WTC11 (cell line): ENCODE results near the gene CRB2. TPM values are rescaled to one million over a fixed set of nuclear protein-coding genes. Genes with fewer than 3 reads are reported as not detected.
A peak's percentile ranks its signal among the peaks of the same experiment; 100 is the strongest.

Source experiments
- ATAC-seq: fragments of 200-7000 bp; cut with Tn5 transposase; 2 replicates; pipeline ENCODE4 v1.10.0; 2021; ENCODE audit warnings: mild to moderate bottlenecking, moderate library complexity
- CTCF ChIA-PET: fragments of 300-600 bp; sonication (Branson Sonifier 250); formaldehyde crosslinking; loops from one replicate; lab custom pipeline; 2021; ENCODE audit warnings: antibody characterized with exemption; lab: Charles Lee
- POLR2A ChIA-PET: fragments of 350-600 bp; sonication (Branson Sonifier 250); formaldehyde crosslinking; loops from one replicate; lab custom pipeline; 2021; ENCODE audit warnings: antibody characterized with exemption; lab: Charles Lee
- DNase-seq: peaks from one replicate; pipeline ENCODE4 v3.0.0; 2021; ENCODE audit warnings: low spot score
- H3K27ac Mint-ChIP-seq: 2 replicates; pipeline ENCODE4 v1.8.0; 2021; ENCODE audit warnings: mixed read lengths
- H3K27me3 Mint-ChIP-seq: 2 replicates; pipeline ENCODE4 v1.8.0; 2021; ENCODE audit warnings: low read depth, mild to moderate bottlenecking, moderate library complexity, mixed read lengths
- H3K36me3 Mint-ChIP-seq: 2 replicates; pipeline ENCODE4 v1.8.0; 2021; ENCODE audit warnings: mixed read lengths
- H3K4me1 Mint-ChIP-seq: 2 replicates; pipeline ENCODE4 v1.8.0; 2022; ENCODE audit warnings: mixed read lengths
- H3K4me3 Mint-ChIP-seq: 2 replicates; pipeline ENCODE4 v1.8.0; 2021; ENCODE audit warnings: mild to moderate bottlenecking, moderate library complexity, mixed read lengths
- H3K9me3 Mint-ChIP-seq: 2 replicates; pipeline ENCODE4 v1.8.0; 2021; ENCODE audit warnings: mixed read lengths
- E2F1 ChIP-seq: sonication (generic); formaldehyde crosslinking; IDR thresholded peaks from 2 replicates; pipeline ENCODE4 v1.8.0; 2022; ENCODE audit warnings: mild to moderate bottlenecking, missing genetic modification reagents
- EMX1 ChIP-seq: fragments of 250-450 bp; sonication (Bioruptor Pico); IDR thresholded peaks from 2 replicates; pipeline ENCODE4 v1.8.0; 2021; ENCODE audit warnings: mild to moderate bottlenecking
- FOXJ3 ChIP-seq: sonication (generic); formaldehyde crosslinking; IDR thresholded peaks from 2 replicates; pipeline ENCODE4 v1.9.0; 2021; ENCODE audit warnings: missing genetic modification reagents, mild to moderate bottlenecking, borderline replicate concordance
- FOXK1 ChIP-seq: sonication (generic); formaldehyde crosslinking; IDR thresholded peaks from 2 replicates; pipeline ENCODE4 v1.8.0; 2022; ENCODE audit warnings: mild to moderate bottlenecking, moderate library complexity, missing genetic modification reagents
- FOXP1 ChIP-seq: sonication (generic); formaldehyde crosslinking; IDR thresholded peaks from 2 replicates; pipeline ENCODE4 v1.8.0; 2022; ENCODE audit warnings: missing genetic modification reagents, mild to moderate bottlenecking, moderate library complexity, borderline replicate concordance
- GABPB1 ChIP-seq: sonication (generic); formaldehyde crosslinking; IDR thresholded peaks from 2 replicates; pipeline ENCODE4 v1.8.1; 2023; ENCODE audit warnings: mild to moderate bottlenecking, missing genetic modification reagents
- GTF2I ChIP-seq: fragments of 250-450 bp; sonication (Bioruptor Pico); conservative IDR thresholded peaks from 2 replicates; pipeline ENCODE4 v1.4.0; 2021; ENCODE audit warnings: mild to moderate bottlenecking
- IRF2 ChIP-seq: sonication (generic); formaldehyde crosslinking; IDR thresholded peaks from 2 replicates; pipeline ENCODE4 v1.8.0; 2022; ENCODE audit warnings: low read depth, missing genetic modification reagents, borderline replicate concordance
- JUN ChIP-seq: sonication (generic); formaldehyde crosslinking; IDR thresholded peaks from 2 replicates; pipeline ENCODE4 v1.8.0; 2023; ENCODE audit warnings: mild to moderate bottlenecking, missing genetic modification reagents
- NR2C2 ChIP-seq: sonication (generic); formaldehyde crosslinking; IDR thresholded peaks from 2 replicates; pipeline ENCODE4 v1.8.0; 2022; ENCODE audit warnings: mild to moderate bottlenecking, missing genetic modification reagents
- NR3C1 ChIP-seq: sonication (generic); formaldehyde crosslinking; conservative IDR thresholded peaks from 2 replicates; pipeline ENCODE4 v1.8.1; 2023; ENCODE audit warnings: low read depth, mild to moderate bottlenecking, missing genetic modification reagents
- TEAD1 ChIP-seq: sonication (generic); formaldehyde crosslinking; IDR thresholded peaks from 2 replicates; pipeline ENCODE4 v1.8.0; 2022; ENCODE audit warnings: mild to moderate bottlenecking, missing genetic modification reagents
- ZMAT4 ChIP-seq: fragments of 250-450 bp; sonication (Bioruptor Pico); IDR thresholded peaks from 2 replicates; pipeline ENCODE4 v1.9.0; 2021; ENCODE audit warnings: mild to moderate bottlenecking
- ZNF416 ChIP-seq: fragments of 250-450 bp; sonication (Bioruptor Pico); IDR thresholded peaks from 2 replicates; pipeline ENCODE4 v1.9.0; 2021; ENCODE audit warnings: mild to moderate bottlenecking, inconsistent platforms
- ZNF671 ChIP-seq: fragments of 250-450 bp; sonication (Bioruptor Pico); IDR thresholded peaks from 2 replicates; pipeline ENCODE4 v1.8.0; 2021; ENCODE audit warnings: mild to moderate bottlenecking
- microRNA-seq: library from miRNA; unstranded; fragments of <30 nt; microRNA quantifications from one replicate; pipeline ENCODE4 v1.2.0, GENCODE V29; 2022; ENCODE audit warnings: borderline number of aligned reads
- total RNA-seq: library from RNA; stranded (reverse); gene quantifications from 3 replicates; pipeline ENCODE4 v1.2.3, GENCODE V29; 2021
- TF ChIP-seq, protein P1 (sequence below): fragments of 250-450 bp; sonication (Bioruptor Pico); IDR thresholded peaks from 2 replicates; pipeline ENCODE4 v1.8.0; 2021; ENCODE audit warnings: mild to moderate bottlenecking
- TF ChIP-seq, protein P2 (sequence below): sonication (generic); formaldehyde crosslinking; IDR thresholded peaks from 2 replicates; pipeline ENCODE4 v1.8.0; 2023; ENCODE audit warnings: mild to moderate bottlenecking, missing genetic modification reagents
- TF ChIP-seq, protein P3 (sequence below): sonication (generic); formaldehyde crosslinking; IDR thresholded peaks from 2 replicates; pipeline ENCODE4 v1.8.1; 2023; ENCODE audit warnings: mild to moderate bottlenecking, missing genetic modification reagents

Gene CRB2
- total RNA-seq, 1 experiment from 2014 or later, result 3.5 TPM

- TF ChIP-seq, protein P1, sequence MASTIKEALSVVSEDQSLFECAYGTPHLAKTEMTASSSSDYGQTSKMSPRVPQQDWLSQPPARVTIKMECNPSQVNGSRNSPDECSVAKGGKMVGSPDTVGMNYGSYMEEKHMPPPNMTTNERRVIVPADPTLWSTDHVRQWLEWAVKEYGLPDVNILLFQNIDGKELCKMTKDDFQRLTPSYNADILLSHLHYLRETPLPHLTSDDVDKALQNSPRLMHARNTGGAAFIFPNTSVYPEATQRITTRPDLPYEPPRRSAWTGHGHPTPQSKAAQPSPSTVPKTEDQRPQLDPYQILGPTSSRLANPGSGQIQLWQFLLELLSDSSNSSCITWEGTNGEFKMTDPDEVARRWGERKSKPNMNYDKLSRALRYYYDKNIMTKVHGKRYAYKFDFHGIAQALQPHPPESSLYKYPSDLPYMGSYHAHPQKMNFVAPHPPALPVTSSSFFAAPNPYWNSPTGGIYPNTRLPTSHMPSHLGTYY (CRISPR knock-in tag), result no peak
- TF ChIP-seq GTF2I (CRISPR knock-in tag) (no peak), ZMAT4 (CRISPR knock-in tag) (no peak), EMX1 (CRISPR knock-in tag) (no peak)
- ATAC-seq (no peak), DNase-seq (no peak)
- peaks cover 30% of the 10 kb centered on the region for H3K4me1 Mint-ChIP-seq
- H3K27me3 Mint-ChIP-seq, result no peaks in the 10 kb centered on the region; the same call in 1 of the 2 replicates
- ChIA-PET CTCF (interaction anchor here (1.0 to 2.4 kb wide), 6 partner anchors 10 to 117 kb away, joined by 3 to 11 read pairs (median 7); no protein-coding TSS in a partner anchor), POLR2A (interaction anchor here (0.6 to 0.9 kb wide), 2 partner anchors 10 to 139 kb away, joined by 3 to 7 read pairs; no protein-coding TSS in a partner anchor)
- H3K9me3 Mint-ChIP-seq, result no peaks in the 10 kb centered on the region
- no peak overlapping the region for H3K4me3 Mint-ChIP-seq
- H3K36me3 Mint-ChIP-seq, result peaks cover 11% of the 10 kb centered on the region
- 0 out of 2 replicates have a peak overlapping the region, but pooled peaks have one; percentile 13 for H3K27ac Mint-ChIP-seq
Observed at GRCh38 chr9:123425836-123426365, 69.9 kb downstream of the CRB2 start.

DNA sequence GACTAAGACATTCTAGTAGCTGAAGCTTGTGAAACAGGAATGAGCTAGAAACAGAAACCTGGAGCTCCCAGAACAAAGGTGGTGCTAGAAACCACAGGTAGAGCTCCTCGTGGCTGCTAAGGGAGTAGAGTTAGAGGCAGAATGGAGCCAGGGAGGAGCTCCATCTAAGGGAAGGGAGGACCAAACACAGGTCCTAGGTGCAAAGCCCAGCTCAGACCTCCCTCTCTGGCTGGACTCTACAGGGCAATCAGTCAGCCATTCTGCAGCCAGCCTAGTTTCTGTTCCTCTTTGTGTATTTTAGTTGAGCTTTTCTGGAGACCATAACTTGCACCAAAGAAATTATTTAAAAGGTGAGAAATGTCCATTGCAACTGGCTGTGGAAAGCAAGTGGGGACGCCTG lies 70.4 kb downstream of the CRB2 start:
- Mint-ChIP-seq H3K36me3 (peaks cover 11% of the 10 kb centered on the region), H3K27ac (no peak overlapping the region), H3K4me1 (peaks cover 25% of the 10 kb centered on the region)
- ATAC-seq, result peak; percentile 14; the same call in 1 of the 2 replicates
- TF ChIP-seq E2F1 (CRISPR knock-in tag) (no peak), IRF2 (CRISPR knock-in tag) (no peak), JUN (no peak), NR2C2 (CRISPR knock-in tag) (no peak), FOXK1 (no peak), FOXJ3 (CRISPR knock-in tag) (no peak), TEAD1 (no peak), ZNF416 (CRISPR knock-in tag) (no peak), NR3C1 (CRISPR knock-in tag) (no peak), ZNF671 (no peak), GABPB1 (no peak), FOXP1 (no peak)
- TF ChIP-seq, protein P2, sequence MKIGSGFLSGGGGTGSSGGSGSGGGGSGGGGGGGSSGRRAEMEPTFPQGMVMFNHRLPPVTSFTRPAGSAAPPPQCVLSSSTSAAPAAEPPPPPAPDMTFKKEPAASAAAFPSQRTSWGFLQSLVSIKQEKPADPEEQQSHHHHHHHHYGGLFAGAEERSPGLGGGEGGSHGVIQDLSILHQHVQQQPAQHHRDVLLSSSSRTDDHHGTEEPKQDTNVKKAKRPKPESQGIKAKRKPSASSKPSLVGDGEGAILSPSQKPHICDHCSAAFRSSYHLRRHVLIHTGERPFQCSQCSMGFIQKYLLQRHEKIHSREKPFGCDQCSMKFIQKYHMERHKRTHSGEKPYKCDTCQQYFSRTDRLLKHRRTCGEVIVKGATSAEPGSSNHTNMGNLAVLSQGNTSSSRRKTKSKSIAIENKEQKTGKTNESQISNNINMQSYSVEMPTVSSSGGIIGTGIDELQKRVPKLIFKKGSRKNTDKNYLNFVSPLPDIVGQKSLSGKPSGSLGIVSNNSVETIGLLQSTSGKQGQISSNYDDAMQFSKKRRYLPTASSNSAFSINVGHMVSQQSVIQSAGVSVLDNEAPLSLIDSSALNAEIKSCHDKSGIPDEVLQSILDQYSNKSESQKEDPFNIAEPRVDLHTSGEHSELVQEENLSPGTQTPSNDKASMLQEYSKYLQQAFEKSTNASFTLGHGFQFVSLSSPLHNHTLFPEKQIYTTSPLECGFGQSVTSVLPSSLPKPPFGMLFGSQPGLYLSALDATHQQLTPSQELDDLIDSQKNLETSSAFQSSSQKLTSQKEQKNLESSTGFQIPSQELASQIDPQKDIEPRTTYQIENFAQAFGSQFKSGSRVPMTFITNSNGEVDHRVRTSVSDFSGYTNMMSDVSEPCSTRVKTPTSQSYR (CRISPR knock-in tag), result no peak
- TF ChIP-seq, protein P3, sequence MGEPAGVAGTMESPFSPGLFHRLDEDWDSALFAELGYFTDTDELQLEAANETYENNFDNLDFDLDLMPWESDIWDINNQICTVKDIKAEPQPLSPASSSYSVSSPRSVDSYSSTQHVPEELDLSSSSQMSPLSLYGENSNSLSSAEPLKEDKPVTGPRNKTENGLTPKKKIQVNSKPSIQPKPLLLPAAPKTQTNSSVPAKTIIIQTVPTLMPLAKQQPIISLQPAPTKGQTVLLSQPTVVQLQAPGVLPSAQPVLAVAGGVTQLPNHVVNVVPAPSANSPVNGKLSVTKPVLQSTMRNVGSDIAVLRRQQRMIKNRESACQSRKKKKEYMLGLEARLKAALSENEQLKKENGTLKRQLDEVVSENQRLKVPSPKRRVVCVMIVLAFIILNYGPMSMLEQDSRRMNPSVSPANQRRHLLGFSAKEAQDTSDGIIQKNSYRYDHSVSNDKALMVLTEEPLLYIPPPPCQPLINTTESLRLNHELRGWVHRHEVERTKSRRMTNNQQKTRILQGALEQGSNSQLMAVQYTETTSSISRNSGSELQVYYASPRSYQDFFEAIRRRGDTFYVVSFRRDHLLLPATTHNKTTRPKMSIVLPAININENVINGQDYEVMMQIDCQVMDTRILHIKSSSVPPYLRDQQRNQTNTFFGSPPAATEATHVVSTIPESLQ (CRISPR knock-in tag), result no peak
- TF ChIP-seq, all 79 proteins: peak for 0
- CTCF ChIA-PET, result interaction anchor here (0.6 to 2.4 kb wide), 7 partner anchors 9 to 615 kb away, joined by 3 to 11 read pairs (median 6); no protein-coding TSS in a partner anchor
- no peak overlapping the region for H3K4me3 Mint-ChIP-seq
- DNase-seq, result no peak
- H3K27me3 Mint-ChIP-seq, result no peaks in the 10 kb centered on the region; the same call in 1 of the 2 replicates
- POLR2A ChIA-PET, result interaction anchor here (0.6 to 0.9 kb wide), 2 partner anchors 9 to 139 kb away, joined by 3 to 7 read pairs; no protein-coding TSS in a partner anchor
- H3K9me3 Mint-ChIP-seq, result no peaks in the 10 kb centered on the region

Small RNA genes lying within 50 kb of the gene (microRNA-seq; reads per million reads assigned to microRNA genes)
- not detected for gene MIR601

Other genes starting within 250 kb of the CRB2 start
- 90.9 to 102 TPM (median 96.3 TPM) in 3 replicates for gene STRBP, start 87.6 kb upstream of the CRB2 start, total RNA-seq